Stimulated activated CD4-positive, alpha-beta T cell treated with anti-CD3 and anti-CD28 coated beads, TNF-alpha, amount 100 ng/mL, for 24 hours (primary cell): Measurements from ENCODE around the gene PHLDB2.
A peak's percentile ranks its signal among the peaks of the same experiment; 100 is the strongest.

Experiments used
- DNase-seq, 3 experiments: peaks; one replicate each; pipeline ENCODE4 v3.0.0-alpha.2; 2020; ENCODE audit warnings: low read depth in 3 of 3

The PHLDB2 gene

DNA sequence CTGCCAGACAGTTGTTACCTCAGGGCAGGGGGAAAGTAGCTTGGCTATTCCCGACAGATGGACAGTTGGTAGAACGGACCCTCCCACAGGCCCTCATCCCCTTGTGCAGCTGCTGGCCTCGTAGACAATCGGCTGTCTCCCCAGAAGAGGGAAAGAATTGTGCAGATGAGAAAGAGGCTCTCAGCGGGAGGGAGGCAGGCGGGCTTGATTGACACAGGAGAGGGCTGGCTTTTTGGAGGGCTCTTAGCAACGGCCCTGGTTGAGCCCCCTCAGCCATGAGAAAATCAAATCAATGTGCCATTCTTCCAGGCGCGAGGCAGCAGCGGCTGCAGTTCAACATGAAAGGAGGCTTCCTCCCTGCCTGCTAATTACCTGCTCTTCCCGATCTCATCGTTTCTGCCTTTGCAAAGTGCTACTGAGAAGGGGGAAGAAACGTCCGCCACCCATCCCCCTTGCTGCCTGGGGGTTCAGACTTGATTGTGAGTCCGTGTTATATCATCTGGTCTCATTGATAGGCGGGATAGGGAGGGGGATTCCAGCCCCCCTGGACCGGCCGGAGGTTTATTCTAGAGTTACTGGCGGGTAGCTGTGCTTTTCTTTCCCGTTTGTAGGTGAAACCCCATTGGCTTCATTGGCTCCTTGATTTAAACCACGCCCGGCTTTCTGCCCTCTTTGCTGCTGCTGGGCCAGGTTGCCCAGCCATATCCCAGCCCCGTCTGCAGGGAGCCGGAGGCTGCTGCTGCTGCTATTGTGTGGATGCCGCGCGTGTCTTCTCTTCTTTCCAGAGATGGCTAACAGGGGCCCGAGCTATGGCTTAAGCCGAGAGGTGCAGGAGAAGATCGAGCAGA, 139.8 kb downstream of the PHLDB2 start, which contains the start of gene TAGLN3:
TSS of gene TAGLN3 (plus strand) at position 287 of the 848 bp plus-strand sequence. CDS start at position 788, 501 bp downstream.
- no peak for DNase-seq

GRCh38 chr3:111999484-112000324, 140.6 kb downstream of the PHLDB2 start:
- DNase-seq, result no peak

DNA sequence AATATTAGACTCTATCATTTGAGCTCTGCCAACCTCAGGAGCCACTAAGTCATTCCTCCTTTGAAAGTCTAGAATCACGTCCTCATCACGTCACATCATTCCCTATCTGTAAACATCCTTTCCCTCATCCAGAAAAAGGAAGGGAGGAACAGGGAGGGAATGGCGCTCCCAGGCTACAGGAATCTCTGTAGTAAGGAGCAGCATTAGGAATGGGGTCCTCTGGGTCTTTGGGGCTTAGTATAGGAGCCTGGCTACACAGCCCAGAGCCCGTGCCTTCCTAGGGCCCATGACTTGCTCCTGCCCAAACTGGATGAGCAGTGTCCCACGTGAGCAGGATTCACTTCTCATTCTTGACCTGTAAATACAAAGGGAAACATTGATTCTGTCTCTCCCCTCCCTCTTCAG, 141.3 kb downstream of the PHLDB2 start:
- DNase-seq, result no peak

GRCh38 chr3:112000966-112001365, 141.9 kb downstream of the PHLDB2 start:
- no peak for DNase-seq

- DNase-seq, result no peak
Observed at GRCh38 chr3:112001526-112001925, 142.5 kb downstream of the PHLDB2 start.

DNA sequence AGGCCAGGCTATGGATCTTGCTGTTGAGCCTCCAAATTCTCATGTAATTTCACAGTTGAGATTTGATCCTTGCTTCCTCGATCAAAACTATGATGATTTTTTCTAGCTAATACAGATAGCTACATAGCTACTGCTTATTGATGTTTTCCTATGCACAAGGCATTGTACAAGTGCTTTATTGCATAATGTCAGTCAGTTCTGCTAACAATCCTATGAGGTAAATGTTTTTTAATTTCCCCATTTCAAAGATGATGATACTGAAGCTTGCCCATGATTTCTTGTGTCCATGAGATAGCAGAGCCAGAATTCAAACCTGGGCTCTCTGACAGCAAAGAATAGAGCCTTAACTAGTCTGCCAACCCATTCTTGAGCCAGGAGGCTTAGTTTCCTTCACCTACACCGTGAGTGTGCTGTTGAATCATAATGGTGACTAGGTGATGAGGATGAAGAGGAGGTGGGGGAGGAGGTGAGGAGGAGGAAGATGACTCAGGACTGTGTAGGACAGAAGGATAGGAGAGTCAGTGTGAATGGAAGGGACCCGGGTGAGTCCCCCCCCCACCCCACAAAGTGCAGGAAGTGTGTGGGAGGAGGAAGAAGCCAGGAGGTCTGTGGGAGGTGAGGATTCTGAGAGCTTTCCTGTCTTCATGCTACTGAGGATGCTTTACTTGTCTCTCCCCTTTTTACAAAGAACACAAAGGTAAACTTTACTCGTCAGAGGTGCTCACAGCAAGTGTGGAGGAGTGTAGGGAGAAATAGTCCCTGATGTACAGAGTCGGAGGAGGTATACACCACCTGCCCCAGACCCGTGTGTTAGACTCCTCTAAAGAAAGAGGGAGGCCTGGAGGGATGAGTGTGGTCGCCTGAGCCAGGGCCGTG, 143.3 kb downstream of the PHLDB2 start:
- peak; percentile 29 to 61 (median 33) for DNase-seq

- no peak for DNase-seq
Observed at GRCh38 chr3:112003321-112004080, 144.4 kb downstream of the PHLDB2 start.

GRCh38 chr3:112004187-112004586, 145.1 kb downstream of the PHLDB2 start:
- DNase-seq, result no peak

DNA sequence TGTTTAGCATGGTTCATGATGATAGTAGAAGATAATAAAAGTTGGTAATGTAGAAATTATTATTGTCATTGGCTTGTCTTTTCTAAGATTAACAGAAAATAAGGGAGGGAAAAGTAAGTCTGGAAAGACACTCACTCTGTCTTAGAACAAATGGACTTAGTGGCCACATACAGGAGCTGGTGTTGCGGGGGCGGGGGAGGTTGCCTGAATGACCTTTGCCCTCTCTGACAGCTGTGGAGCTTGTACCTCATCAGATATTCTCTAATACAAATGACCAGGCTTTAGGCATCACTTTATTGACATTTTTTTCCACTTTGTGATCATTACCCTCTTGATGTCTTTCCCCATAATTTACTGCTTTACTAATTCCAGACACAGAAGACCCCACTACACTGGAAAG, 145.6 kb downstream of the PHLDB2 start:
- DNase-seq, result no peak

DNA sequence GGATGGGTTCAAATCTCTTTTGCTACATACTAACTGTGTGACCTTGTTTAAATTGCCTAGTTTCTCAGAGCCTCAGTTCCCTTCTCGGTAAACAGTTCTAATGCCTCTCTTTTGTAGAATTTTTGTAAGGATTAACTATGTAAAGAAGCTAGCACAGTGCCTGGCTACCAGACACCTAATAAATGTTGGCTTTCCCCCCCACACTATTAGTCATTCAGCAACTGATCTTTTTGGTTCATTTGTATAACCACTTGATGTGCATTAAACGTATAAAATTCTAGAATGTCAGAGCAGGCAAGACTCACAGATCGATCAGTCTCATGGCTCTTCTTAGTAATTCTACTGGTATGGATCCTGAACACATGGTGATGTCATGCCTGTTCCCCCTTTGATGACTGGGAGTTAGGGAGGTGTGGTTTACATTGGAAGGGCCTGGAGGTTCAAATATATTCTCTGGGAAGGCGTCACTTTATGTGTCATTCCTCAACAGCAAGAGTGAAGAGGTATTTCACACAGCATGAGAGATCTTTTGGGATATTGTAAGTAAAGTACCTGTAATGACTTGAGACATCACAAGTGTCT, 146.1 kb downstream of the PHLDB2 start:
- no peak for DNase-seq

DNA sequence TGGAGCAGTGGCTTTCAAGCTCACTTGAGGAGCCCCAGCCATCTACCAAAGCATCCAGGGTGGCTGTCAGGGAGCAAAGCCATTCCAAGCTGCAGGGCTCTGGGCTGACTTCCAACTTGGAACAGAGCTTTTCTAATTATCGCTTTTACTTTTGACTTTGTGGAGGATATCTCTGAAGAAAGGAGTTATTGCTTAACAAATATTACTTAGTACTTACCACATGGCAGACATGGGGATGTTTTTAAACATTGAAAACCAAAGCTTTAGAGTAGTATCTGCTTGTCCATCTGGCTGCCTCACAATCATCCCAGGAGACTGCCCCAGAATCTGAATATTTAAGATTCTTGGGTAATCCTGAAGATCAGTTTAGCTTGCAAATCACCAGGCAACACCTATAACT, 148.6 kb downstream of the PHLDB2 start:
- no peak for DNase-seq

DNA sequence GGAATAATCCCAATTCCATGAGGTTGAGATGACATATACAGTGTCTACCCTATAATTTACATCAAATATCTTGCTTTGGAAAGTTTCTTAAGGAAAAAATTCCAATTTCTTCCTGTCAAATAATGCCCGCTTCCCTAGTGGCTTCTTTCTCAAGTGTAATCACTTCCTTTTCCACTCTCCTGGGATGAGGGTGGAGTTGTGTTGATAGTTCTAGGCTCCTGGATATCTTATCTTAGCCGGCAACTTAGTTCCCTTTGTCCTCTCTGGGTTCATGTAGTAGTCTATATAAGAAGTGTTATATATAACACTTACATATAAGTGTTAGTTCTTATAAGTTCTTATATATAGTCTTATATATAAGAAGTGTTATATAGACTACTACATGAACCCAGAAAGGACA, 150.6 kb downstream of the PHLDB2 start:
- no peak for DNase-seq

DNA sequence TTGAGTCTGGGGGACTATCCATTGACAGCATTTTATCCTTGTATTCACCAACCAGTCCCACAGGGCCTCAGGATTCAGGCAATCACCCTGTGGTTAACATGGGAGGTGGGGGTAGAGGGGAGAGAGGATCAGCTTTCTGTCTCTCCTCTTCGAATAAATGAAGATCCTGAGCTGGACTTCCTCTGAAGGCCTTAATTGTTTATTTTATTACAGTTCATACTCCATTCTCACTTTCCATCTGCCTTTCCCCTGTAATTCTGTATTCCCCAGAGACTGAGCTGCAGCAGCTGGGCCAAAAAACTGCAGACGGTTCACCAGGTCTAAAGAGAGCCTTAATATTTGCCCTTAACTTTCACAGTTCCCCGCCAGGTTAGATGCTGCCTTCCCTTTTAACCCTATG, 151.6 kb downstream of the PHLDB2 start:
- no peak for DNase-seq

DNA sequence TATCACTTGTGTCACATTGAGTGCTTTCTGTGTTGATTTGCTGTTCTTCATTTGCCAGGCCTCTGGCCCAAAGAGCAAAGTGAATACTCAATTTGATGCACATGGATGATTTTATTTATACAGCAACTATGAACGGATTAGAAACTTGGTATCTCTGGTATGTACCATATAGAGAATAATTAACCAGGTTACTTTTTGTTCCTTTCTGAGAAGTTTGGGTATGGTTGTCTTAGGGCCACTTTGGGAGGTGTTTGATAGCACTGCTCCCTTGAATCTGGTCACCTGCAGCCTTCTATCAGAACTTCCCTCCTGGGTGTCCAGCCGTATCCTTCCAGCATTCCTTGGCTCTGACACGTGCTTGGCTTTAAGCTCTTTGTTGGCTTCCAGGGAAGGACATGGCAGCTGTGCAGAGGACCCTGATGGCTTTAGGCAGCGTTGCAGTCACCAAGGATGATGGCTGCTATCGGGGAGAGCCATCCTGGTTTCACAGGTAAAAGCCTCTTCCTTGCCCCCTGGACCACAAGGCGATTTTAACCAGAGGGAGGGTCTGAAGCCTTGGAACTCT, 152.4 kb downstream of the PHLDB2 start:
- DNase-seq, result no peak

DNA sequence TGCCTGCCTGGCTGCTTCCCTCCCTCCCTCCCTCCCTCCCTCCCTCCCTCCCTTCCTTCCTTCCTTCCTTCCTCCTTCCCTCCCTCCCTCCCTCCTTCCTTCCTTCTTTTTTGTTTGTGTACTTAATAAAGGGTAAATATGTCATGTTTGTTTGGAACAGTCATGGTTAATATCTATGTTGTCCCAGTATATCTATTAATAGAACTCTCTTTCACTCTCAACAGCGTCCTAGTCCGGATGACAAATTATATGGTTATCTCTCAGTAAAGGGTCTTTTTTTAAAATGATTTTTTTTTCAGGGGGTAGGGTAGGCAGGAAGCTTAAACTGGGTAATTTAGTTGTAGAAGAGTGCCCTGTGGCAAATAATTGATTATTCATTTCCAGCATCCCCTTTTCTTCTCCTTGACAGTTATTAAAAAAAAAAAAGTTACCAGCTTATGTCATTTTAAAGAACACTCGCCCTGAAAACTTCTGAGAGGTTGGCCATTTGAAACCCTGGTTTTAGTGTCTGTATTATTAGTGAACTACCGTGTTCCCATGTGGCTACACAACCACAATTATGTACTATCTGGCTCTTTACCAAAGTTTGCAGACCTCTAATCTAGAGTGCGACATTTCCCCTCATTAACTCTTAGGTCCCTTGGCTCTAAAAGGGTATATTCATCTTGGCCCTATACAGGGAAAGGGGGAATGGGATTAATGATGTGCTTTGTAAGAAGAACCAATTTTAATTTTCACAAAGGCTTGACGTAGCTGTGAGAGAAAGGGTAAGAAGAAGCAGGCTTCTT, 153.3 kb downstream of the PHLDB2 start:
- no peak for DNase-seq

GRCh38 chr3:112013058-112013783, 154.2 kb downstream of the PHLDB2 start:
- peak; percentile 15 to 60 (median 26) for DNase-seq

DNA sequence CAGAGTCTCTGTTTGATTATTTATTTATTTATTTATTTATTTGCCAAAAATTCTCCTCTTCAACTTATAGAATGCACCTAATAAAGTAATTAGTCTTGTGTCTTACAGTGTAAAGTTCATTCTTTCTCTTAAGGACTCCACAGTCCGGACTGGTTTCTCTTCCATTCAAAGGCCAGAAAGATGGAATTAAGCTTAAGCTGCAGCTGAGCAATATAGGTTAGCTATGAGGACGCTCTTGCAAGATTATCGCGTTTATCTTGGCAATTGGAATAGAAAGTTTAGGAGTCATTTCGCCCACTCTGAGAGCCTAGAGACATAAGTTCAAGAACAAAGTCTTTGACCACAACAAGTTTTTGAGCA, 154.7 kb downstream of the PHLDB2 start:
- DNase-seq, result no peak

DNA sequence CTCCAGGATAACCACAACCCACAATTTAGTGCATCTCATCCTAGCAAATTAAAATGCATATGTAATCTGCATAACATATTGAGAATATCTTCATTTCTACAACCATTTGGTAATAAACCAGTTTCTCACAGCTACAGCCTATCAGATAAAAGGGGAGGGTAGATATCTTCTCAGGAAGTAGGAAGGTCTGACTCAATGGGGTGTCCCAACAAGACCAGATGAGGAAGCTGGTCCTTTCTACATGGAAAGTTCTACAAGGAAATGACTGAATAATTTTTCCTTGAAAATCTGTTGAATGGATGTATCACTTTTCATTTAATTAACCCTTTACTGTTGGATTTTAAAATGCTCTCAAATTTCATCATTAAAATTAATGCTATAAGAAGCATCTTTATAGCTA, 158.0 kb downstream of the PHLDB2 start:
- no peak for DNase-seq

DNA sequence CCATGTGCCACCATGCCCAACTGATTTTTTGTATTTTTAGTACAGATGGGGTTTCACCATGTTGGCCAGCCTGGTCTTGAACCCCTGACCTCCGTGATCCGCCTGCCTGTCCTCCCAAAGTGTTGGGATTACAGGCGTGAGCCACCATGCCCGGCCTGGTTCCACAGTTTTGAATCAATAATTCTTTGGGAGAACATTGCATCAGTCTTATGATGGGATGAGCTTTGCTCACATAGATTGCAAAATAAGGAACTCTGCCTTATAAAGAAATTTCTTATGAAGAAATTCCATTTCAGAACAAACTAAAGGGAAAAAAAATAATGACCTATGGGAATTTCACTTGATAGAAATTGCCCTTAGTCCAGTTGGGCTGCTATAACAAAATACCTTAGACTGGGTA, 159.6 kb downstream of the PHLDB2 start:
- no peak for DNase-seq
